HG03521 (cell line): ENCODE data around the gene FBXW8.
A peak's percentile ranks its signal among the peaks of the same experiment; 100 is the strongest.

Experiments used
- ATAC-seq: cut with Tn5 transposase; IDR thresholded peaks from one replicate; pipeline ENCODE4 v1.9.1; 2021; ENCODE audit warnings: mild to moderate bottlenecking, moderate library complexity; ENCODE audit not compliant: unreplicated experiment

FBXW8 gene

DNA sequence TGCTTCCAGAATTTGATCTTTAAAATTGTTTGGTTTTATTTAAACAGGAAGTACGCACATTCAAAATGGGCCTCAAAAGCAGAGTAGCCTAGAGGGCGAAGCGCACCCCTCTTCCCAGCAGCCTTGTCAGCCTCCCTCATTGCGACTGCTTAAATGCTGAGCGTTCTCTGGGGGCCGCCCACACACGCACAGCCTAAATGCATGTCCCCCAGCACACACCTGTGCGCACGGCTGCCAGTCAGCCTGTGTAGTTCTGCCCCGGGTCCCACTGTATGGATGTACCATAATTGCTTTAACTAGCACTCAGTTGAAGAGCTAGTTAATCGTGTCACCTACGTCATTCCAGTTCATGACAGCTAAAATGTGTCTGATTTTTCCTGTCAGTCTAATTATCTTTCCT, 109.1 kb downstream of the FBXW8 start:
- no peak for ATAC-seq

DNA sequence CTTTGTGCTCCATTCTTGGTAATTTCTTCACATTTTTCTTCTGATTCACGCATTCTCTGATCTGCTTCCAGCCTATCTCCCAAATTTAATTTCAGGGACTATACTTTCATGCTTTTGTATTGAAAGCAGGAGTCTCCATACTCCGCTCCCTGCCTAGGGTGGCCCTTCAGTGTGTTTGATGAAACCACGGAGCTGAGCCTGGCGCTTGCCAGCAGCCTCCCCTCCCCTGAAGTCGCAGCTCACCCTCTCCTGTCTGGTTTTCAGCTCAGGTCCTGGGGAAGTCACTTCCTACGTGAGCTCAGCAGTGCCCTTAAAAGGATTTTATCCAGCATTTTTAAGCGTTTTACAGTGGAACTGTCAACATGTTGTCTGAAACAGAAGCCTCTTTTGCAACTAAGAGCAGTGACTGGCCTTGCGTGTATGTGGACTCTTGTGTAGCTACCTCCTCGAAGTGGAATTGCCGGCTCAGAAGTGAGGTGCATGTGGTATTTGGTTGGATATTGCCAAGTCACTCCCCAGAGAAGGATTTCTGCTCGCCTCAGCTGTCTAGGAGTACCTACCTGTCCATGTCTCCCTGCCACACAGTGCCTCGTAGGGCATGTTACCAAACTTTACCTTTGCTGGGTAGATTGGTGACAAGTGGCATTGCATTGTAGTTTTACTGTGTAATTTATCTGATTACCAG, 109.9 kb downstream of the FBXW8 start:
- no peak for ATAC-seq

DNA sequence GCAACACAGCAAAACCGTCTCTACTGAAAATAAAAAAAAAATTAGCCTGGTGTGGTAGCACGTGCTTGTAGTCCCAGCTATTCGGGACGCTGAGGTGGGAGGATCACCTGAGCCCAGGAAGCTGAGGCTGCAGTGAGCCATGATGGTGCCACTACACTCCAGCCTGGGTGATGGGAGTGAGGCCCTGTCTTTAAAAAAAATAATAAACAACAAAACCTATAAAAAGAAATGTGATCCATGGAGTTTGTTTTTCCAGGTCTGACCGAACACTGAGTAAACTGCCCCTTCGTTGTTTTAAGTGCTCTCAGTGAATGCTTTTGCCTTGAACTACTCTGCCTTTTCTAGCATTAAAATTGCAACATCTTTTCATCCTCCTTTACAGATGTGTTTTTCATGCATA, 111.7 kb downstream of the FBXW8 start:
- no peak for ATAC-seq

DNA sequence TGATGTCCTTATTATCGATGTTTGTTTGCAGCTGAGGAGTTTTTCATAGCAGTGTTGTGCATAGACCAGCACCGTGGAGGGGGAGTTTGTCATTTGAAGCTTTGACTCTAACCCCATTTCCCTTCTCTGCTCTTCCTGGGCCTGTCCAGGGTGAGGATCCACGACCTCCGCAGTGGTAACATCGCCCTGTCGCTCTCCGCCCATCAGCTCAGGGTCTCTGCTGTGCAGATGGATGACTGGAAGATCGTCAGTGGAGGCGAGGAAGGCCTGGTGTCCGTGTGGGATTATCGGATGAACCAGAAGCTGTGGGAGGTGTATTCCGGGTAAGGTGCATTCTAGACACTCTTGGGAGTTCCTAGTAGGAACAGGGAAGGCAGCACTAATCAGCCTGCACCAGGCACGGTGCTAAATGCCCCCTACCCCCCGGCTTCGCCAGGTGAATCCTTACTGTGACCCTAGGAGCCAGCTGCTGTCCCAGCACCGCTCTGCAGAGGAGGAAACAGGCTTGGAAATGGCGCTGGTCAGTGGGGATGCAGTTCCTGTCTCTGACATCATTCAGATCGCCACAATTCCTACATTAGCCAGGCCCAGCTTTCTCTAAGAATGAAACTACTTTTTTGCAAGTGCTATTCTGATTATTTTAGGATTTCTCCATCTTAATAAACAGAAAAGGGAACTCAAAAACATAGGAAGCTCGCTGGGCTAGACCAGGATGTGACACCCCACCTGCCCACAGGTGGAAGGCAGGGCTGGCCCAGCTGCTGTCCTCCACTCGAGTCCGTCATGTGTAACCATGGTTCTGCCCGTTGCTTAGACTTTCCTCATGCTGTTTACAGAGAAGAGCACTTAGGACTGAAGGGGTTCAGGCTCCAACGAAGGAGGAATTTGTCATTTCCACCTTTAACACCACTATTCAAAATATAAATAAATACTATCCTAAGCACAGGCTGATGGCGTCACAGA, 113.5 kb downstream of the FBXW8 start:
- no peak for ATAC-seq

DNA sequence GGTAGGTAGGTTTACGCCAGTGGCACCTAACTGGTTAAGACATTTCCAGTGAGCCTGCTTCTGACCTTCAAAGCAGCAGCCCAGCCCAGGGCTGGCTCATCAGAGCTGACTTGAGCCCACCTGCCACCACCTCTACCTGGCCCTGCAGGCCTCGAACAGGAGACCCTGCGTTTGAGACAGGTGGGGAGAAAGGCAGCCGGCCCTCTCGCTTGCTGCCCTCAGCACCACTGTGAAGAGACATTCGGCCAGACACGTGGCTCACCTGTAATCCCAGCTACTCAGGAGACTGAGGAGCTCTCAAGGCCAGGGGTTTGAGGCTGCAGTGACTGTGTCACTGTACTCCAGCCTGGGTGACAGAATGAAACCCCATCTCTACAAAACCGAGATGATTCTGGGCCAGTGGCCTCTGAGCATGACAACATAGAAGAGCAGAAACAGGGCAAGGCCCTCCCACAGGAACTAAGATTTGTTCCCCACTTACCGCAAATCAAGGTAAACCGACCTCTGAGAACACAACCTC, 114.3 kb downstream of the FBXW8 start:
- no peak for ATAC-seq

DNA sequence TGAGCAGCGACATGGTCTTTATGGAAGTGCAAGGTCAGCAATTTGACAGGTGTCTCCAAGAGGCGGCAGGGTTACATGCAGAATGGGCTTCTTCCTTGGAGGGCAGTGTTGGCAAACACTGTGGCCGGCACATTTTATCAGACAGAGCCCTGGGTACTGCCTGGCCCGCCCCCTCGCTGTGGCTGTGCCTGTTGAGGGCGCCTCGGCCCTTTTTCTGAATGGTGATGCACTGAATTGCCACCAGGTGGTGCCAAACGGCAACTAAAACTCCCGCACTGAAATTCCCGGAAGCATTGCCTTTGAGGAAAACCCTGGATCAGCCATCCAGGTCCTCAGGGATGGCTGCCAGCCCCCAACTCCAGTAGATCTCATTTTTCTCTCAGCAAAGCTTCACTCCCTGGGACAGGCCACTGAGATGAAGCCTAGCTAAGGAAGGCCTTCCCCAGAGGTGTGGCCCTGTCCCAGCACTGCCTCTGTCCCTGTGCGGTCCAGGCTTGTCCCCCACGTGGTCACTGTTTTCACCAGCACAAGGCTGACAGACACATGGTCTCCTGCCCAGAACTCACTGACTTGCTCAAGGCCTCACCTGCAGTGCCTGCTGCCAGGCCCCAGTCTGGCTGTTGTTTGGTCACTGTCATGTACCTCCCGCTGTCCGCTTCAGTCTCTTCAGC, 114.9 kb downstream of the FBXW8 start:
- peak; percentile 53 for ATAC-seq

DNA sequence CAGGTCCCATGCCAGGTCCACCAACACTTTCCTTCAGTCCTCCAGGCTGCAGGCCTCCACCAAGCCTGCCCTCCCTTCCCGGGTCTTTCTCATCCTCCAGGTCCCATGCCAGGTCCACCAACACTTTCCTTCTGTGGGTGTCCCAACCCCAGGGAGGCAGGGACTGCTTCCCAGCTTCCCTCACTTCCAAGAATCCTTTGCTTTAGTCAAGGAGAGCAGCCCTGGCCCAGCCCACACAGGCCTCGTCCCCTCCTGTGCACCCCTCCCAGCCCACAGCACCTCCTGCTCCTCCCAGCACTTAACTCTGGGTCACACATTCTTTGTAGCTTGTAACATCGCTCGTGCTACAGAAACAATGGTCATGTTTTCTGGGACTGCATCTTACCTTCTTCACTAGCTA, 115.6 kb downstream of the FBXW8 start:
- no peak for ATAC-seq

DNA sequence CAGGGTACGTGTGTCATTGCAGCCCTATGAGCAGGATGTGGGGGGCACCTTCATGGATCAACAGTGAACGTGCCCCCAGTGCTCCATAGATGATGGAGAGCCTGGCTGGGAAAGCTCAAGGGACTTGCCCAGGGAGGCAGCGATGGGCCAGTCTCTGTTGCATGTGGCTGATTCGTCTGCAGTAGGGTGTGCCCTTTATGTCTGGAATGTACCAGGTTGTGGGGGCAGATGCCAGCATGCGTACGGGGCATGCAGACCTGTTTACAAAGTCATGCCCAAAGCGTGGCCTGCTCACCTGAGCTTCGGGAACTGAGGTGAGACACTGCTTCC, 116.1 kb downstream of the FBXW8 start:
- ATAC-seq, result no peak

DNA sequence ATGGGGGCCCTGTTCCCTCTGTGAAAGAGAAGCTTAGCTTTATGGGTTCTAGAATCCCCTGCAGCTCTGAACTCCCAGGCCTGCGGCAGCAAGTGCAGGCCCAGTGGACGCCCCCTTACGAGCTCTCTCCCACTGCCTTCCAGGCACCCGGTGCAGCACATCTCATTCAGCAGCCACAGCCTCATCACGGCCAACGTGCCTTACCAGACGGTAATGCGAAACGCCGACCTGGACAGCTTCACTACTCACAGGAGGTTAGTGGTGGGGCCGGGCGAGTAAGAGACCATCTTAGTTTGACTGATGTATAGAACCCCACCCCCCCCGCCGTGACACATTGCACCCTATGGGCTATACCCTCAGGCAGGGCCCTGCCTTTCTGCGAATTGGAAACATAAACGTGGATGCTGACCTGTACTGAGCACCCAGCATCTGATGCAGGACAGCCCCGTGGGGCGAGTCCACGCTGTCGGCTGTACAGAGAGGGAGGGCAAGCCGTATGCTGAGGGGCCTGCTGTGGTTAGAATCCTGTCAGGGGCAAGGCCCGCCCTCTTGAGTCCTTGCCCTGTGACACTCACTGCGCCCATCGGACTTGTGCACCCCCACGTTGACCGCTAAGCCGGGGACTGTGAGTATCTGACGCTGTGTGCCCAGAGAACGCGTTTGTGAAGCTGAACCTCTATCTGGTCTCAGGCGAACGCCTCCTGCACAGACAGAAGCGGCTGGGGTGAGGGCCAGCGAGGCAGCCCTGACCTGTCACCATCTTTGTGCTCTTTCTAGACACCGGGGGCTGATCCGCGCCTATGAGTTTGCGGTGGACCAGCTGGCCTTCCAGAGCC, 116.7 kb downstream of the FBXW8 start:
- no peak for ATAC-seq

DNA sequence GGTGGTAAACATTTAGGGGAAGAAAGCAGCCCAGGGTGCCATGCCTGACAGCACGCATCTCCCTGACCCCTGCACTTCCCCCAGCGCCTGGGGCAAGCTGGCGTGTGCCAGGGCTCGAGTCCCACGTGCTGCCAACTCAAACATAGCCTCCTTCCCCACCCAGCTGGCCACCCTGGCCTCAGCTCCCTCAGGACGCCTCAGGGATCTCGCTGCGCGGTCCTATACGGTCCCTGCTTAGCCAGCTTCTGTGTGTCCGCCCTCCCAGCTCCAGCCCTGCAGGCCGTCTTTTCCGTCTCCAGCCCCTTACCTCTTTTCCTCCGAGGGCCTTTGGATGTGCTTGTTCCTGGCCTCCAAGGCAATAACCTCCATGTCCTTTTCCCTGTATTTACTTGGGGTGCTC, 117.5 kb downstream of the FBXW8 start:
- ATAC-seq, result no peak

DNA sequence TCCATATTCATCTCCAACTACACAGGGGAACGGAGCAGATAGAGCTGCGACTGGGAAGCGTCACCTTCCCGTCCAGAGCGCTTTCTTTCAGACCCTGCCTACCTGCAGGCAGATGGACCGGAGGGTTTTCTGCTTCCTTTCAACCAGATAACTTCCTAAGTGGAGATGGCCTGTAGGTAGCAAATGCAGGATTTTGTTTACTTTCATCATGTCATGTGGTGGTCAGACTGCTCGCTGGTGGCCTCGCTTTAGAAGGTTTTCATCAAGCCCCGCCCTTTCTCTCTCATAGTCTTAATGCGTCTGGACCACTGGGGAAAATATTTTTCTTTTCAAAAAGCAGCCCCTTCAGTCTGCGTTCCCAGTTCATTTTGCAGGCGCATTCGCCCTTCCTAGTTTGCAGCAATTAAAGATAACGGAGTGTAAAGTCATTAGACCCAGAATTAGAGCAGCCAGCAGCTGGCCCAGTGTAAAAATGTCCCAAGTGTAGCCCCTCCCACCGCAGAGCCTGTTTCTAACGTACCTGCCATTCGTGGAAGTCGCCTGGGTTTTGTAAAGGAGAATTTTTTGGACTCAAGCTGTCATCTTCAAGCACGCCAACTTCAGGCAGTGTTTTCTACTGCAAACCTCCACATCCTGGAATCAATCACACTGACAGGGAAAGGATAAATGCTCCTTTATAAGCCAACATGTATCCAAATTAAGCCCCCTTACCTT, 119.6 kb downstream of the FBXW8 start:
- ATAC-seq, result no peak

DNA sequence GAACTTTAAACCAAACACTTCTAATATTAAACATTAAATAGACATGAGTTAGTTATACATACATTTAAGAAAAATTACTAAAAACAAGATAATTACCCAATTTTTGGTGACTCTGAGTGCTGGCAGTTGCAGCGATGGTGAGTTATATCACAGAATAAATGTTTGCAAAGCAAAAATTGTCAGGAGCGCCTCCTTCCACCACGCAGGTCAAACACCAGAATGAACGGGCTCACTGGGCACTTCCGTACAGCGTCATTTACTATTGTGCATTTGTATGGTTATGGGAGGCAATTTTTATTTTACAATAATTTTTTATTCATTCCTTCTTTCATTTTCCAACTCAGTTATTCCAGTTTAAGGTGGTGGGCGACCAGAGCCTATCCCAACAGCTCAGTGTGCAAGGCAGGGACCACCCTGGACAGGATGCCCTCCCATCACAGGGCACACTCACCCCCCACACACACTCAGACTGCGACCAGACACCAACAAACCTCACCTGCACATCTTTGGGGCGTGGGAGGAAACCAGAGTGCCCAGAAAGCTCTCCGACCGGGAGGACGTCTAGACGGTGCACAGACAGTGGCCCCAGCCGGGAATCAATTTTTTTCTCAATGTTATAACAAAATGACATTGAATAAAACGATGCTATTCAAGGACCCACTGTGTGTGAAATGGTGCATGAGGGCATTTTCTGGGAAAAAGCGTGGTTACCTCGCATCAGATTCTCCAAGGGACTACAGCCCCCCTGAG, 121.3 kb downstream of the FBXW8 start:
- ATAC-seq, result no peak

DNA sequence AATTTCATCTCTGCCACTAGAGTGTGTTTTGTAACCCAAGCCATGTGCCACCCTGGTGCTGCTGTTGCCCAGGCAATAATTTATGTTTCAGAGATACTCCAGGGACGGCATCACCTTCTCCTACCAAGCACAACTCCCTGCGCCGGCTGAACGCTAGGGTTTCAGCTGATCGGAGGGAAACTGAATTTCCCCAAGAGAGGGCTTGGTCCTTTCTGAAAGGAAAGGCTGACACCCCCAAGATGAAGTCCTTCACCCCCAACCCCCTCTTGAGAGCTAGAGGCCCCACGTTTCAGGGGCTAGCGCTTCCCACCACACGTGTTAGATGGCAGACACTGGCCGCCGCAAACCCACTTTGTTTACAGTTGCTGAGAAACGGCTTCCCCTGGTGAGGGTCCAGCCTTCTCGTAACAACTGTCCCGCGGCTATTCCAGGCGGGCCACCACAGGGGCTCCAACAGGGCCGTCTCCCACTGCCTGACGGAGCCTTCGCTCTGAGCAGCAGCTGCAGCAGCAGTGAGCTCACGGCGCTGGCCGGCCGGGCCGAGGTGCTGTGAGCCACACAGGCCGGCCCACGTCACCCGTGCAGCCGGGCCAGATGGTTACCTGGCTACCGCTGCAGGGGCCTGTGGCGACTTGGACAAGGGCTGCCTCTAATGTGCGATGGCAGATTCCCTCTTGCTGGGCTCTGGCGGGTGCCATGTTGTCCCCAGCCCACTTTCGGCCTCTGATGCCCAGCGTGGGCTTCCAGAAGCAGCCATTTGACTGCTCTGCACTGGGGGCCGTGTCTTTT, 122.0 kb downstream of the FBXW8 start:
- no peak for ATAC-seq

DNA sequence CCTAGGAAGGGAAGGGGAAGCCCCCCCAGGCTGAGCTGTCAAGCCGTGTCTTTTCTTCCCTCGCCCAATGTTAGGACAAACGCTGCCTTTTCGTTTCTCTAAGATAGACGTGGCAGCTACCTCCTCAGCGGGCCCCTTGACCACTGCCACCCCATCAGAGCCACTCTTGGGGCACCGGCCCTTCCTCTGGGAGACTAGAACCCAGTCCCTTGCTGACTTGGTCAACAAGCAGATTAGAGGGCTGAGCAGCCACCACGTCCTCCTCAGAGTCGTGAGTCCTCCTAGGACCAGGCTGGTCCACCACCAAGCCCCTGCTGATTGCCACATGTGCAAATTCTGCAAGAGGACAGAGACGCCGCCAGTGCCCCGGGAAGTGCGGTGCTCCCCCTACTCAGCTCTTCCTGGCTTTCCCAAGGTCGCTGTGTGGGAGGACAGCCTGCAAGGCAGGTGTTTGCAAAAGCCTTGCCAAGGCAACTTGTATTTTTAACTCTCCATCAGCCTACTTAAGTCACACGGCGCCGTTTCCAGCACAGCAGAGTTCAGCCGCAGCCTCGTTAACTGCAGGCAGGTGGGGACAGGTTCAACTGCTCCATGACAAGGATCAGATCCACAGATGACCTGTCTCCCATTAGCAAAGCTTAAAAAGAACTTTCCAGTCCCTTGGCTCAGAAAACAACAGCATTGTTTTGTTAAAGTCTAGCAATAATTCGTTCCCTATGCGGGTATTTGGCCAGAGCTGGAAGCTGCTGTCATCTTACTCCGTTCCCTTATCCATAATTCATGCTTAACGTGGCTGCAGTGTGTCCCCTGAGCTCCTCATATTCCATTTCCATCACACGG, 122.9 kb downstream of the FBXW8 start:
- no peak for ATAC-seq

DNA sequence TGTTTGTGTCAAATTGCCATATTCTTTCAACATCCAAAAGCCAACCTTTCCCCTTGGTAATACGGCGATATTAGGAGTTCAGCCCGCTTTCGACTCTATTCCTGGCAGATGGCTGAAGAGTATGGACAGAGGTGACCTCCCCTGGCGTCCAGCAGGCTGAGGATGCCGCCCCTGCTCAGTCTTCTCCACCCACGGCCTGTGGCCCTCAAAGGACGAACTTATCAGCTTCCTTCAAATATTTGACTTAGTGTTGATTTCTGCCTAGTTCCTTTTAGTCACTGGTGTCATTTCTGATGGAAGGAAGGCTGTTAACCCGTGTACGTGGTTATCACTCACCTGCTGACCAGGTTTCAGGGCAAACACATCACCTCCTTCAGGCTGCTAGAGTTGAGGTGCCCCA, 123.5 kb downstream of the FBXW8 start:
- no peak for ATAC-seq

DNA sequence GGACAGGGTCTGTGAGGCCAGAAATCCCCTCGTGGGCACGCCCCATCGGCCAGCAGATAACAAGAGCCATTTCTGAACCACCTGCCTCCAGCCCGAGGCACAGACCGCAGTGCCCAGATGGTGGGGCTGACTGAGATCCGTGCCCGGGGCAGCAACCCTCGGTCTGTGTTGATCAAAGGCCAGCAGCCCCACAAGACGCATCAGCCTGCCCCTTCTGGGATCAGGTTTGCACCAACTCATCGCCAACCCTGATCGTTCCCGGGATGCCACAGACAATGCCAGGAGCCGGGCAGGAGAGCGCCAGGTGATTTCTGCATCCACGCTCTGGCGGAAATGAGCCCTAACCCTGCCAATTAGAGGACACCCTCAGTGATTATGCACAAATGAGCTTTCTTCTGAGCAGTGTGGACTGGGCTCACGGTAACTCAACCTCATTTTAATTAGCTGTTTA, 124.0 kb downstream of the FBXW8 start:
- ATAC-seq, result no peak

DNA sequence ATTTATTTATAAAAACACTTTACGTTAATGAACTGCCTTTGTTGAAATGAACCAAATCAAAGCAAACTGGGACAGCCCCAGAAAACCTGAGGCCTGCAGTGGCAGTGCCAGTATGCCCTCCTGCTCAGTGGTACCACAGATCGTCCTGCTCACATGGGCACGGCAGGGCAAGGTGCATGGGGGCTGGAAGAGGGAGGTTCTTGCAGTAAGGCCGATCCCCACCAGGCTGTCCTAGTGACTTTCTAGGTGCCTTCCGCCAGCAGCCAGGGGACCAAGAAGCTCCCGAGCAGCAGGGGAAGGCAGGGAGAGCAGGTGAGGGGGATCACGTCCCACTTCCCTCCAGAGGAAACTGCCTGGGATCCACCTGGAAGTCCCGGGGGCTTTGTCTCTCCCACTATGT, 124.5 kb downstream of the FBXW8 start:
- ATAC-seq, result no peak

DNA sequence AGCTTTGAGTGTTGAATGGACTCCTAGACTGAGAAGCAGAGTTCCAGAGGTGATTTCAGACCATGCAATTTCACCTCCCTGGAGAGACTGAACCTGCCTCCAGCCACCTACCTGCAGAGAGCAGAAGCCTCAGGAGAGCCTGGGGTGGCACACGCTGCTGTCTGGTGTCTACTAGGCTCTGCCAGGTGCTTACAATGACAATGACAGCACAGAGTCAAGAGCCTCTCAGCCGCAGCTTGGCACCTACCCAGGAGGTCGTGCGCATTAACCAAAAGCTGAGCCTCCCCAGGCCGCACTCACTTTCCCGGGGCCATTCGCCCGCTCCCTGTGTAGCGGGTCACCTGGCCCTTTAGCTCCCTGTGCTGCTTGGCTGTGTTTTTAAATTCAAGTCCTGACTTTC, 125.3 kb downstream of the FBXW8 start:
- no peak for ATAC-seq
